WTC11 (cell line): ENCODE measurements around the gene OSBP2. TPM values are rescaled to one million over a fixed set of nuclear protein-coding genes. Genes with fewer than 3 reads are reported as not detected.

ENCODE experiments used
- ATAC-seq: fragments of 200-7000 bp; cut with Tn5 transposase; 2 replicates; pipeline ENCODE4 v1.10.0; 2021; ENCODE audit warnings: mild to moderate bottlenecking, moderate library complexity
- CTCF ChIA-PET: fragments of 300-600 bp; sonication (Branson Sonifier 250); formaldehyde crosslinking; loops from one replicate; lab custom pipeline; 2021; ENCODE audit warnings: antibody characterized with exemption; lab: Charles Lee
- POLR2A ChIA-PET: fragments of 350-600 bp; sonication (Branson Sonifier 250); formaldehyde crosslinking; loops from one replicate; lab custom pipeline; 2021; ENCODE audit warnings: antibody characterized with exemption; lab: Charles Lee
- DNase-seq: peaks from one replicate; pipeline ENCODE4 v3.0.0; 2021; ENCODE audit warnings: low spot score
- H3K27ac Mint-ChIP-seq: 2 replicates; pipeline ENCODE4 v1.8.0; 2021; ENCODE audit warnings: mixed read lengths
- H3K27me3 Mint-ChIP-seq: 2 replicates; pipeline ENCODE4 v1.8.0; 2021; ENCODE audit warnings: low read depth, mild to moderate bottlenecking, moderate library complexity, mixed read lengths
- H3K36me3 Mint-ChIP-seq: 2 replicates; pipeline ENCODE4 v1.8.0; 2021; ENCODE audit warnings: mixed read lengths
- H3K4me1 Mint-ChIP-seq: 2 replicates; pipeline ENCODE4 v1.8.0; 2022; ENCODE audit warnings: mixed read lengths
- H3K4me3 Mint-ChIP-seq: 2 replicates; pipeline ENCODE4 v1.8.0; 2021; ENCODE audit warnings: mild to moderate bottlenecking, moderate library complexity, mixed read lengths
- H3K9me3 Mint-ChIP-seq: 2 replicates; pipeline ENCODE4 v1.8.0; 2021; ENCODE audit warnings: mixed read lengths
- AFF4 ChIP-seq: sonication (generic); formaldehyde crosslinking; IDR thresholded peaks from 2 replicates; pipeline ENCODE4 v1.8.1; 2023; ENCODE audit warnings: mild to moderate bottlenecking, missing genetic modification reagents, borderline replicate concordance
- CTCF ChIP-seq: fragments of 200-600 bp; IDR thresholded peaks from 2 replicates; pipeline ENCODE4 v1.8.0; 2022; ENCODE audit warnings: antibody characterized with exemption
- ELF4 ChIP-seq: sonication (generic); formaldehyde crosslinking; IDR thresholded peaks from 2 replicates; pipeline ENCODE4 v1.8.1; 2022; ENCODE audit warnings: low read depth, mild to moderate bottlenecking, moderate library complexity, missing genetic modification reagents
- EMX1 ChIP-seq: fragments of 250-450 bp; sonication (Bioruptor Pico); IDR thresholded peaks from 2 replicates; pipeline ENCODE4 v1.8.0; 2021; ENCODE audit warnings: mild to moderate bottlenecking
- GABPB1 ChIP-seq: sonication (generic); formaldehyde crosslinking; IDR thresholded peaks from 2 replicates; pipeline ENCODE4 v1.8.1; 2023; ENCODE audit warnings: mild to moderate bottlenecking, missing genetic modification reagents
- GTF2I ChIP-seq: fragments of 250-450 bp; sonication (Bioruptor Pico); conservative IDR thresholded peaks from 2 replicates; pipeline ENCODE4 v1.4.0; 2021; ENCODE audit warnings: mild to moderate bottlenecking
- HMGA2 ChIP-seq: fragments of 250-450 bp; sonication (Bioruptor Pico); IDR thresholded peaks from 2 replicates; pipeline ENCODE4 v1.4.0; 2021; ENCODE audit warnings: mild to moderate bottlenecking, moderate library complexity
- NFATC4 ChIP-seq: fragments of 250-450 bp; sonication (Bioruptor Pico); IDR thresholded peaks from 2 replicates; pipeline ENCODE4 v1.9.0; 2021; ENCODE audit warnings: mild to moderate bottlenecking
- NR2C2 ChIP-seq: sonication (generic); formaldehyde crosslinking; IDR thresholded peaks from 2 replicates; pipeline ENCODE4 v1.8.0; 2022; ENCODE audit warnings: mild to moderate bottlenecking, missing genetic modification reagents
- OVOL2 ChIP-seq: fragments of 250-450 bp; sonication (Bioruptor Pico); IDR thresholded peaks from 2 replicates; pipeline ENCODE4 v1.9.0; 2021; ENCODE audit warnings: mild to moderate bottlenecking, borderline replicate concordance
- PRDM15 ChIP-seq: sonication (generic); formaldehyde crosslinking; IDR thresholded peaks from 2 replicates; pipeline ENCODE4 v1.8.0; 2022; ENCODE audit warnings: missing genetic modification reagents
- TEAD4 ChIP-seq: sonication (generic); formaldehyde crosslinking; IDR thresholded peaks from 2 replicates; pipeline ENCODE4 v1.8.0; 2022; ENCODE audit warnings: mild to moderate bottlenecking, missing genetic modification reagents
- USF2 ChIP-seq: sonication (generic); formaldehyde crosslinking; IDR thresholded peaks from 2 replicates; pipeline ENCODE4 v1.8.1; 2023; ENCODE audit warnings: mild to moderate bottlenecking, missing genetic modification reagents, moderate library complexity
- ZBTB43 ChIP-seq: sonication (generic); formaldehyde crosslinking; IDR thresholded peaks from 2 replicates; pipeline ENCODE4 v1.8.1; 2023; ENCODE audit warnings: mild to moderate bottlenecking, missing genetic modification reagents
- ZNF425 ChIP-seq: fragments of 250-450 bp; sonication (Bioruptor Pico); conservative IDR thresholded peaks from 2 replicates; pipeline ENCODE4 v1.9.0; 2021; ENCODE audit warnings: mild to moderate bottlenecking
- total RNA-seq: library from RNA; stranded (reverse); gene quantifications from 3 replicates; pipeline ENCODE4 v1.2.3, GENCODE V29; 2021

OSBP2 gene
- total RNA-seq, 1 experiment from 2014 or later = 4.1 TPM

- TF ChIP-seq AFF4 (no peak), ZBTB43 (CRISPR knock-in tag) (no peak), NFATC4 (no peak), OVOL2 (CRISPR knock-in tag) (no peak), TEAD4 (no peak), ELF4 (no peak), EMX1 (CRISPR knock-in tag) (no peak), GABPB1 (CRISPR knock-in tag) (no peak), CTCF (no peak), NR2C2 (CRISPR knock-in tag) (no peak)
- TF ChIP-seq, all 79 proteins: peak for 0
Observed at GRCh38 chr22:30780026-30780425, 85.4 kb downstream of the OSBP2 start (continued).

- ATAC-seq = no peak
- Mint-ChIP-seq H3K27me3 (no peaks in the 10 kb centered on the region), H3K36me3 (no peaks in the 10 kb centered on the region), H3K9me3 (no peaks in the 10 kb centered on the region), H3K4me1 (peaks cover 6% of the 10 kb centered on the region), H3K27ac (no peak overlapping the region), H3K4me3 (no peak overlapping the region)
- TF ChIP-seq GTF2I (CRISPR knock-in tag) (no peak), AFF4 (no peak)
- DNase-seq = no peak
- ChIA-PET POLR2A (interaction anchor here (0.7 kb wide), 1 partner anchor 114 kb away, joined by 3 read pairs; no protein-coding TSS in a partner anchor), CTCF (no interaction called here)
Observed at GRCh38 chr22:30781271-30781875, 86.7 kb downstream of the OSBP2 start.

GRCh38 chr22:30782613-30783012 lies 87.9 kb downstream of the OSBP2 start:
- no peaks in the 10 kb centered on the region for H3K27me3 Mint-ChIP-seq
- ChIA-PET POLR2A (no interaction called here), CTCF (interaction anchor here (1.2 kb wide), 1 partner anchor 21 kb away, joined by 4 read pairs; no protein-coding TSS in a partner anchor)
- H3K4me1 Mint-ChIP-seq = peaks cover 6% of the 10 kb centered on the region
- ATAC-seq = no peak
- no peak for DNase-seq
- H3K4me3 Mint-ChIP-seq = no peak overlapping the region
- H3K27ac Mint-ChIP-seq = no peak overlapping the region
- no peaks in the 10 kb centered on the region for H3K9me3 Mint-ChIP-seq
- H3K36me3 Mint-ChIP-seq = no peaks in the 10 kb centered on the region
- TF ChIP-seq GTF2I (CRISPR knock-in tag) (no peak), EMX1 (CRISPR knock-in tag) (no peak), PRDM15 (CRISPR knock-in tag) (no peak), ZNF425 (no peak), HMGA2 (CRISPR knock-in tag) (no peak), USF2 (CRISPR knock-in tag) (no peak), NFATC4 (no peak)
